COLO668 (cell line): ENCODE data around the gene CXCL6.

ENCODE experiments used
- DNase-seq: peaks from one replicate; lab custom pipeline; 2025; ENCODE audit not compliant: unreplicated experiment; lab: John Stamatoyannopoulos, UW

The CXCL6 gene

DNA sequence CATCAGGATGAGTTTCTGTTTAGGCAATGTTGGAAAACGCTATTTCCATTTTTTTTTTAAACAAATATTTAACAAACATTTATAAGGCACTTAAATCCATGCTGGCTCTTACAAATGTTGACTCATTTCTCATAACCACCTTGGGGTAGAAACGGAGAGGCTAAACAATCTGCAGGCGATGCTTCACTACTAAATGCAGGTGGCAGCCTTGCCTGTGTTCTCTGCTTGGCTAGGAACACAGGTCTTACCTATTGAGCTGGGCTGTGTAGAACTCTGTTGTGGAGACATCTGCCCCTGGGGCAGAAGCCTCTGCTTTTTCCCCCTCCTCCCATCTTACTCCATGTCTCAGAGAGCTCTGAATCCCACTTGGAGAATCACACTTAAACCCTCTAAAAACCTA, 31.3 kb downstream of the CXCL6 start:
- peak; percentile 30 for DNase-seq

DNA sequence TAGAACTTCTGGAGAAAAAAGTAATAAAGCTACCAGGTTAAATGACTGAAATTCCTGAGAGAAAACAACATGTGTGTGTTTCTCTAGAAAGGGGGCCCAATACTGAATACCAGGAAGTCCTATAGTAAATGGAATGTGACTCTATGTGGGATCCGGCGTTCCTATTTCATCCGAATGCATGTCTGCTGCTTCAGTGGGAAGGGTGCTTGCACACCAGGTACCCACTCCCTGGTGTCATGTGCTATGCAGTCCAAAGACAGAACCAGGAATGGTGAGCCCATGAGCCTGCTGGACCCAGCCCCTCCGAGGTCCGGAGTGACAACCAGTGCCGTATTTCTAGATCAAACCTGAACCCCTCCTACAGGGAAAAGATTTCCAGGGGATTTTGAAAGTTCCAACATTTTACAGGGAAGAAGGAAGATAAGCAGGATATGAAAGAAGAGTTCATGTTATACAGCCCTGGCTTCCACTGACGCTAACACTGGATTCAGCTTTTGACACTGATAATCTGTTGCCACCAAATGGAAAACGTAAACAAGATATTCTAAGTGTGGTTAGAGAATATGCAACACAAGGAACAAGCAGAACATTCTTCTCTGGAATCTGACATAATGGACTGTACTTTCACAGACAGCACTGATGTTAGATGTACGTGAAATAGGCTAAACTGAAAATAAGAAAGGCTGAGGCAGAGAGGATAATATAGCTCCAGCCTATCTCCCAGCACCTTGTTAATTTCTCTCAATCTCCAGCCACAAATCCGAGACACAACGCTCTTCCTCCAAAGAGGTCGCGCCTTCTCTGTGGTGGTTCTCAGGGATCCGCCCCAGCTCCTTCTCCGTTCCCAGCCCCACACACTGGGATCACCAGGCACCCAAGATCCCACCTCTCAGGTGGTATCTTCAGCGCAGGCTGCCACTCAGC, 32.0 kb downstream of the CXCL6 start:
- no peak for DNase-seq

- peak; percentile 48 for DNase-seq
Observed at GRCh38 chr4:73869130-73870055, 32.9 kb downstream of the CXCL6 start, which contains the start of gene CXCL1. TSS of gene CXCL1 (plus strand) at chr4:73869393. CDS start at chr4:73869471, 78 bp downstream.

- no peak for DNase-seq
Observed at GRCh38 chr4:73870260-73870659, 33.8 kb downstream of the CXCL6 start.

DNA sequence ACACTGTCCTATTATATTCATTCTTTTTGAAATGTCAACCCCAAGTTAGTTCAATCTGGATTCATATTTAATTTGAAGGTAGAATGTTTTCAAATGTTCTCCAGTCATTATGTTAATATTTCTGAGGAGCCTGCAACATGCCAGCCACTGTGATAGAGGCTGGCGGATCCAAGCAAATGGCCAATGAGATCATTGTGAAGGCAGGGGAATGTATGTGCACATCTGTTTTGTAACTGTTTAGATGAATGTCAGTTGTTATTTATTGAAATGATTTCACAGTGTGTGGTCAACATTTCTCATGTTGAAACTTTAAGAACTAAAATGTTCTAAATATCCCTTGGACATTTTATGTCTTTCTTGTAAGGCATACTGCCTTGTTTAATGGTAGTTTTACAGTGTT, 34.3 kb downstream of the CXCL6 start:
- no peak for DNase-seq

- no peak for DNase-seq
Observed at GRCh38 chr4:73871511-73872310, 35.2 kb downstream of the CXCL6 start.

DNA sequence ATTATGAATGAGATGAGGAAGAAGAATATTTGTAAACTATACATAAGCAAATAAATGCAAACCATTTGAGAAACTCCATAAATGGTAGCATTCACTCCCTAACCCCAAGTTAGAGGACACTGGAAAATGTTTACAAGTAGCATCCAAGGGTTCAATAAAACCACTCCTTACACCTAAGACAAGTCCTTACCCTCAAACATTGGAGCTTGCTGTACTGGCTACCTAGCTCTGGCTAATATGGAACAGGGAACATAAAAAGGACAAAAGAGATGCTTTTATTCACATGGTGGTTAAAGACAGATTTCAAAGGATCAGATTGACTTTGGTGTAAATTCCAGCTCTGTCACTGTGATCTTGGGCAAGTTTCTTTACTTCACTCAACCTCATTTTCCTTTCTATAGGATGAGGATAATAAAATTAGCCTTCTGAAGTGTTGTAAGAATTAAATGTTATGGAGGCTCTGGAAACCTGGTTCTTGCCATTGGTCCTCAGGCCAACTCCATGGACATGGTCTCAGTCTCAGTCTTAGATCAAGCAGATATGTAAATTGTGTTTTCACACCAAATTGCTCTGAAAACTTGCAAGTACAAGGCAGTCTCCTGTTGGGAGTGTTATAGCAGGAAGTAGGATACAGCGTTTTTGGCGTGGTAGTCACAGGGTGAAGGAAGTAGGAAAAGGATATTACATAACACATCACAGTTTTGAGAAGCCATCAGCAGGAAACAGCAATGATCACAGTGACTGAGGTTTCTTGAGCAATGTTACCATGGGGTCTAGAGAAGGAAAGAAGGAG, 36.0 kb downstream of the CXCL6 start:
- no peak for DNase-seq

DNA sequence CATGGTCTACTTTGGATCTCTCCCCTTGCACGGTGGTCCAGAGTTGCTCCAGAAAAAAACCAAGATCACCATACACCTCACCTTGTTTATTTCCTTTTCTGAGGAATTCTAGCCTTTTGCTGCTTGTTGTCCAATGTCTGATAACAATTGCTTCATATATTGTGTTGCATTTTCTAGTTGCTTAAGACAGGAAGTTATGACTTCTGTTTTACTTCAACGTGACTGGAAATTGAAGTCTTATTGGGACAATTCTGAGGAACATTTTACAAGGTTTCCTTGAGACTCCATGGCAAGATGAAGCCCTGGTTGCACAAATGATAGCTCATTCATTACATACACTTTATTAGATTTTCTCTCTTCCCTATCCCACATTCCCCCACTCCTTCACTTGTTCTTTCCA, 37.9 kb downstream of the CXCL6 start:
- no peak for DNase-seq

DNA sequence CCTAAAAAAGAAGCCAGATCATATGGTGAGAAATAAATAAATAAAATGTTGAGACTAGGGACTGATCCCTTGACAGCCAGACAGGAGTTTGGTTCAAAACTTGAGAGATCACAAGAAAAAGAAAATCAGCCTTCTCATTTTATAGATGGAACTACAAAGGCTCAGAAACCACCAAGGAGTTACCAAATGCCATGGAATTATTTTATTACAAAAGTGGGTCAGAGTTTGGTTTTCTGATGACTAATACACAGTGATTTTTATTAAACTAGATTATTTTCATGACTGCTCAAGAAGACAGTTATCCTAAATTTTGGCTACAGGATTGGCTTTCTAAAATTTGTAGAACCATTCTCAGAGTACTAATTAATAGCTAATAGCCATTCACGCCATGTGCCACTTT, 38.9 kb downstream of the CXCL6 start:
- DNase-seq, result no peak

GRCh38 chr4:73883306-73883705, 46.8 kb downstream of the CXCL6 start:
- no peak for DNase-seq

DNA sequence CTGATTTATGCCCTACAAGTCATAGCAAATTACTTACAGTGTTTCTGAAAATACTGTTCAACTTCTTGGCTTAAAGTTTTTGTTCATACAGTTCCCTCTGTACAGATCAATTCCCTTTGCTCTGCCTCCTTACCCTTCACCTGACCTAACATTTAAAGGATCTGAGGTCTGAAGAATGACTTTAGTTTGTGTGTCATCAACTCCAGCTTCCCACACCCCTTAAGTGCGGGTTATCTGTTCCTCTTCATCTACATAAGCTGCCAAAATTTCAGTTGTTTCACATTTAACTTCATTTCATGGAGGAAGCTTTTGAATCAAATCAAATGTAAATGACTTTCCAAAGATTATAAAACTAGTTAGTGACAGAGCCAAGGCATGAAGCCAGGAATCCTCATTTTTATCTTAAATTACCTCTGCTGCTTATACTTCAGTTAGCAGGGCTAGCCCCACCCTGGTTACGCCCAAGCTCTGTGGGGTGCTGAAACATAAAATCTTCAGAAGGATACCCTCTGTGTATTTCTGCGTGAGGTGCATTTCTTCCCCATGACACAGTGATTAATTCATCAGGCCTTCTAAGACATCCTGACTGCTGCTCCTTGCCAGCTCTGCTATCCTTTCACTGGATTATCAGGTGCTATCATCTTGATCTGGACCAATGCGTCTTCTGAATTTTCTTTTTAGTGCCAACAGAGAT, 49.2 kb downstream of the CXCL6 start:
- no peak for DNase-seq
